Endothelial cell of umbilical vein (primary cell): ENCODE data around the gene STK17A.
"Not testable (repeated sequence)": the region's sequence is repeated elsewhere in the genome, so short reads cannot be mapped to it uniquely, and the experiment has no call there.

Experiments used
- EZH2 ChIP-seq: IDR thresholded peaks from 2 replicates; pipeline ENCODE4 v1.6.1; 2012; ENCODE audit warnings: borderline replicate concordance, low read depth, mild to moderate bottlenecking, moderate library complexity, low read length, inconsistent platforms; ENCODE audit not compliant: severe bottlenecking
- GATA2 ChIP-seq: IDR thresholded peaks from 2 replicates; pipeline ENCODE4 v1.7.0; 2011; ENCODE audit warnings: low read depth, mild to moderate bottlenecking, moderate library complexity, mixed read lengths, low read length; ENCODE audit not compliant: insufficient read length, insufficient read depth
- JUN ChIP-seq: IDR thresholded peaks from 2 replicates; pipeline ENCODE4 v1.6.1; 2011; ENCODE audit warnings: borderline replicate concordance, low read depth; ENCODE audit not compliant: insufficient read length, insufficient read depth
- POLR2A ChIP-seq: IDR thresholded peaks from 2 replicates; pipeline ENCODE4 v1.6.1; 2012; ENCODE audit warnings: low read depth, mild to moderate bottlenecking, control low read depth, low read length
- TF ChIP-seq, protein P1 (sequence below), 2 donors: IDR thresholded peaks; 1 replicate in 1 of 2; 2 replicates in 1 of 2; pipeline ENCODE4 v1.5.1; 2011; ENCODE audit warnings: low read length in 2 of 2, mild to moderate bottlenecking in 2 of 2, moderate library complexity in 2 of 2, control low read depth in 1 of 2, inconsistent platforms in 1 of 2, low read depth in 1 of 2; ENCODE audit not compliant: insufficient read depth in 1 of 2; ENCODE audit errors: extremely low read depth in 1 of 2
- TF ChIP-seq, protein P2 (sequence below): IDR thresholded peaks from 2 replicates; pipeline ENCODE4 v1.6.1; 2011; ENCODE audit not compliant: insufficient read depth, insufficient read length

DNA sequence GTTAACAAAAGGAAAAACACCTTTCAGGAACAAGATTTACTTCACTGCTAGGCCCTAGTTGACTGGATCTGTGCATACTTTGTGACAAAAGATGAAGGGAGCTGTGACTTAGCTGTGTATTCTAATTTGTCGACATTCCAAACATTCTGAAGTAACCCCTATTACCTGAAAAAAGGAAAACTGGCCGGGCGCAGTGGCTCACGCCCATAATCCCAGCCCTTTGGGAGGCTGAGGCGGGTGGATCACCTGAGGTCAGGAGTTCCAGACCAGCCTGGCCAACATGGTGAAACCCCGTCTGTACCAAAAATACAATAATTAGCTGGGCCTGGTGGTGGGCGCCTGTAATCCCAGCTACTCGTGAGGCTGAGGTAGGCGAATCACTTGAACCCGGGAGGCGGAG is 1.8 kb downstream of the STK17A start:
- TF ChIP-seq, protein P1, sequence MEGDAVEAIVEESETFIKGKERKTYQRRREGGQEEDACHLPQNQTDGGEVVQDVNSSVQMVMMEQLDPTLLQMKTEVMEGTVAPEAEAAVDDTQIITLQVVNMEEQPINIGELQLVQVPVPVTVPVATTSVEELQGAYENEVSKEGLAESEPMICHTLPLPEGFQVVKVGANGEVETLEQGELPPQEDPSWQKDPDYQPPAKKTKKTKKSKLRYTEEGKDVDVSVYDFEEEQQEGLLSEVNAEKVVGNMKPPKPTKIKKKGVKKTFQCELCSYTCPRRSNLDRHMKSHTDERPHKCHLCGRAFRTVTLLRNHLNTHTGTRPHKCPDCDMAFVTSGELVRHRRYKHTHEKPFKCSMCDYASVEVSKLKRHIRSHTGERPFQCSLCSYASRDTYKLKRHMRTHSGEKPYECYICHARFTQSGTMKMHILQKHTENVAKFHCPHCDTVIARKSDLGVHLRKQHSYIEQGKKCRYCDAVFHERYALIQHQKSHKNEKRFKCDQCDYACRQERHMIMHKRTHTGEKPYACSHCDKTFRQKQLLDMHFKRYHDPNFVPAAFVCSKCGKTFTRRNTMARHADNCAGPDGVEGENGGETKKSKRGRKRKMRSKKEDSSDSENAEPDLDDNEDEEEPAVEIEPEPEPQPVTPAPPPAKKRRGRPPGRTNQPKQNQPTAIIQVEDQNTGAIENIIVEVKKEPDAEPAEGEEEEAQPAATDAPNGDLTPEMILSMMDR (IDR thresholded peaks at IDR 0.05; ENCODE audit: extremely low read depth in 1 of 2, insufficient read depth in 1 of 2, low read depth in 1 of 2, low read length in 2 of 2) = not testable (repeated sequence)
- TF ChIP-seq EZH2, POLR2A, GATA2, JUN: not testable (repeated sequence)
- TF ChIP-seq, protein P2, sequence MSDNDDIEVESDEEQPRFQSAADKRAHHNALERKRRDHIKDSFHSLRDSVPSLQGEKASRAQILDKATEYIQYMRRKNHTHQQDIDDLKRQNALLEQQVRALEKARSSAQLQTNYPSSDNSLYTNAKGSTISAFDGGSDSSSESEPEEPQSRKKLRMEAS = not testable (repeated sequence)
